Neural crest cell (in vitro differentiated cells): ENCODE measurements around the gene DISC1. TPM values are rescaled to one million over a fixed set of nuclear protein-coding genes. Genes with fewer than 3 reads are reported as not detected.
A peak's percentile ranks its signal among the peaks of the same experiment; 100 is the strongest.

Experiments used
- DNase-seq: peaks from one replicate; pipeline ENCODE4 v3.0.0; 2021; ENCODE audit warnings: low read depth, mixed read lengths, low spot score
- H3K27ac Mint-ChIP-seq: one replicate; pipeline ENCODE4 v1.8.0; 2021; ENCODE audit warnings: mild to moderate bottlenecking, mixed read lengths; ENCODE audit not compliant: unreplicated experiment
- H3K27me3 Mint-ChIP-seq: 2 replicates; pipeline ENCODE4 v1.8.0; 2021; ENCODE audit warnings: low read depth, mild to moderate bottlenecking, mixed read lengths
- H3K36me3 Mint-ChIP-seq: 2 replicates; pipeline ENCODE4 v1.8.0; 2021; ENCODE audit warnings: low read depth, mild to moderate bottlenecking, mixed read lengths
- H3K4me1 Mint-ChIP-seq: 2 replicates; pipeline ENCODE4 v1.8.0; 2021; ENCODE audit warnings: mixed read lengths
- H3K4me3 Mint-ChIP-seq: one replicate; pipeline ENCODE4 v1.8.0; 2021; ENCODE audit warnings: mild to moderate bottlenecking, mixed read lengths
- H3K9me3 Mint-ChIP-seq: 2 replicates; pipeline ENCODE4 v1.8.0; 2021; ENCODE audit warnings: mixed read lengths
- CTCF ChIP-seq: fragments of 200-600 bp; sonication (generic); conservative IDR thresholded peaks from 2 replicates; pipeline ENCODE4 v1.5.0; 2021; ENCODE audit warnings: antibody characterized with exemption, mild to moderate bottlenecking
- total RNA-seq: library from RNA; stranded (reverse); gene quantifications from 2 replicates; pipeline ENCODE4 v1.2.1, GENCODE V29; 2021

Gene DISC1
- total RNA-seq, 1 donor from 2014 or later, result 13.7 TPM

- H3K9me3 Mint-ChIP-seq, result no peaks in the 10 kb centered on the region
- H3K36me3 Mint-ChIP-seq, result peaks cover 5% of the 10 kb centered on the region
- no peak overlapping the region for H3K4me3 Mint-ChIP-seq
- DNase-seq, result no peak
- H3K27me3 Mint-ChIP-seq, result no peaks in the 10 kb centered on the region
- peaks cover 16% of the 10 kb centered on the region for H3K4me1 Mint-ChIP-seq
- TF ChIP-seq CTCF, result no peak
- H3K27ac Mint-ChIP-seq, result no peak overlapping the region
Measured at GRCh38 chr1:231721436-231721835, 94.8 kb downstream of the DISC1 start.

GRCh38 chr1:231722356-231722755 lies 95.8 kb downstream of the DISC1 start:
- DNase-seq, result no peak
- Mint-ChIP-seq H3K27ac (no peak overlapping the region), H3K4me3 (no peak overlapping the region), H3K4me1 (peaks cover 16% of the 10 kb centered on the region), H3K36me3 (peaks cover 5% of the 10 kb centered on the region), H3K27me3 (no peaks in the 10 kb centered on the region), H3K9me3 (no peaks in the 10 kb centered on the region)
- TF ChIP-seq CTCF, result no peak

- TF ChIP-seq CTCF, result no peak
Measured at GRCh38 chr1:231723146-231723545, 96.6 kb downstream of the DISC1 start.

GRCh38 chr1:231724041-231724440 lies 97.5 kb downstream of the DISC1 start:
- Mint-ChIP-seq H3K27me3 (no peaks in the 10 kb centered on the region), H3K36me3 (peaks cover 5% of the 10 kb centered on the region), H3K4me1 (peaks cover 16% of the 10 kb centered on the region), H3K4me3 (no peak overlapping the region), H3K27ac (no peak overlapping the region), H3K9me3 (no peaks in the 10 kb centered on the region)
- no peak for DNase-seq
- TF ChIP-seq CTCF, result no peak

More at GRCh38 chr1:231723146-231723545, 96.6 kb downstream of the DISC1 start:
- peaks cover 16% of the 10 kb centered on the region for H3K4me1 Mint-ChIP-seq
- no peak for DNase-seq
- no peaks in the 10 kb centered on the region for H3K9me3 Mint-ChIP-seq
- H3K27ac Mint-ChIP-seq, result peak overlapping the region; percentile 15
- peaks cover 5% of the 10 kb centered on the region for H3K36me3 Mint-ChIP-seq
- H3K4me3 Mint-ChIP-seq, result no peak overlapping the region
- no peaks in the 10 kb centered on the region for H3K27me3 Mint-ChIP-seq

GRCh38 chr1:231724876-231725647 lies 98.5 kb downstream of the DISC1 start:
- no peak overlapping the region for H3K4me3 Mint-ChIP-seq
- H3K27me3 Mint-ChIP-seq, result no peaks in the 10 kb centered on the region
- no peaks in the 10 kb centered on the region for H3K9me3 Mint-ChIP-seq
- peak overlapping the region; percentile 50 for H3K27ac Mint-ChIP-seq
- peaks cover 11% of the 10 kb centered on the region for H3K4me1 Mint-ChIP-seq
- peak; percentile 41 for DNase-seq
- peak; percentile 59 for TF ChIP-seq CTCF
- peaks cover 5% of the 10 kb centered on the region for H3K36me3 Mint-ChIP-seq
